Activated naive CD8-positive, alpha-beta T cell treated with anti-CD3 and anti-CD28 coated beads for 36 hours (primary cell): Measurements from ENCODE around the gene STX1B. TPM values are rescaled to one million over a fixed set of nuclear protein-coding genes. Genes with fewer than 3 reads are reported as not detected.

Experiments
- DNase-seq: peaks from one replicate; pipeline ENCODE4 v3.0.0; 2021
- H3K27ac Mint-ChIP-seq: one replicate; pipeline ENCODE4 v1.8.0; 2022; ENCODE audit warnings: mild to moderate bottlenecking, moderate library complexity, mixed read lengths
- H3K27me3 Mint-ChIP-seq: one replicate; pipeline ENCODE4 v1.8.0; 2022; ENCODE audit warnings: mild to moderate bottlenecking, mixed read lengths
- H3K36me3 Mint-ChIP-seq: one replicate; pipeline ENCODE4 v1.8.0; 2021; ENCODE audit warnings: mild to moderate bottlenecking, mixed read lengths
- H3K4me1 Mint-ChIP-seq: one replicate; pipeline ENCODE4 v1.8.0; 2021; ENCODE audit warnings: mixed read lengths
- H3K4me3 Mint-ChIP-seq: one replicate; pipeline ENCODE4 v1.8.0; 2022; ENCODE audit warnings: mild to moderate bottlenecking, moderate library complexity, mixed read lengths
- H3K9me3 Mint-ChIP-seq: one replicate; pipeline ENCODE4 v1.8.0; 2022; ENCODE audit warnings: mixed read lengths
- total RNA-seq, 2 experiments: library from RNA; stranded (reverse); gene quantifications; one replicate each; pipeline ENCODE4 v1.2.3, GENCODE V29; 2021

Gene STX1B
- total RNA-seq, 2 experiments from 2014 or later: 1.3 to 1.6 TPM

- H3K27ac Mint-ChIP-seq: no peak overlapping the region
- H3K9me3 Mint-ChIP-seq: no peaks in the 10 kb centered on the region
- DNase-seq: no peak
- H3K36me3 Mint-ChIP-seq: no peaks in the 10 kb centered on the region
- no peak overlapping the region for H3K4me3 Mint-ChIP-seq
- H3K27me3 Mint-ChIP-seq: no peaks in the 10 kb centered on the region
- peaks cover 9% of the 10 kb centered on the region for H3K4me1 Mint-ChIP-seq
These were observed 17.3 kb downstream of the STX1B start for GRCh38 chr16:30992931-30993816.

GRCh38 chr16:30992276-30992780 lies 18.1 kb downstream of the STX1B start:
- H3K4me3 Mint-ChIP-seq: no peak overlapping the region
- no peaks in the 10 kb centered on the region for H3K36me3 Mint-ChIP-seq
- no peak overlapping the region for H3K27ac Mint-ChIP-seq
- H3K27me3 Mint-ChIP-seq: no peaks in the 10 kb centered on the region
- H3K9me3 Mint-ChIP-seq: no peaks in the 10 kb centered on the region
- DNase-seq: no peak
- H3K4me1 Mint-ChIP-seq: peaks cover 9% of the 10 kb centered on the region

GRCh38 chr16:30991052-30991451 lies 19.4 kb downstream of the STX1B start:
- Mint-ChIP-seq H3K9me3 (no peaks in the 10 kb centered on the region), H3K27ac (no peak overlapping the region), H3K36me3 (no peaks in the 10 kb centered on the region), H3K27me3 (no peaks in the 10 kb centered on the region), H3K4me1 (peaks cover 4% of the 10 kb centered on the region), H3K4me3 (no peak overlapping the region)
- no peak for DNase-seq

GRCh38 chr16:30990105-30990504 lies 20.3 kb downstream of the STX1B start:
- no peak overlapping the region for H3K27ac Mint-ChIP-seq
- H3K9me3 Mint-ChIP-seq: no peaks in the 10 kb centered on the region
- no peak overlapping the region for H3K4me3 Mint-ChIP-seq
- H3K27me3 Mint-ChIP-seq: no peaks in the 10 kb centered on the region
- H3K4me1 Mint-ChIP-seq: peaks cover 3% of the 10 kb centered on the region
- H3K36me3 Mint-ChIP-seq: no peaks in the 10 kb centered on the region
- no peak for DNase-seq

- no peak for DNase-seq
- Mint-ChIP-seq H3K4me3 (no peak overlapping the region), H3K36me3 (no peaks in the 10 kb centered on the region), H3K4me1 (peaks cover under 1% of the 10 kb centered on the region), H3K27ac (no peak overlapping the region), H3K9me3 (no peaks in the 10 kb centered on the region), H3K27me3 (no peaks in the 10 kb centered on the region)
These were observed 20.9 kb downstream of the STX1B start for GRCh38 chr16:30989469-30990047.

- DNase-seq: no peak
- Mint-ChIP-seq H3K4me3 (no peak overlapping the region), H3K36me3 (peaks cover 1% of the 10 kb centered on the region), H3K9me3 (no peaks in the 10 kb centered on the region), H3K27ac (no peak overlapping the region), H3K27me3 (no peaks in the 10 kb centered on the region), H3K4me1 (no peaks in the 10 kb centered on the region)
These were observed 22.8 kb downstream of the STX1B start for GRCh38 chr16:30987581-30988190.

- no peaks in the 10 kb centered on the region for H3K4me1 Mint-ChIP-seq
- H3K36me3 Mint-ChIP-seq: peaks cover 3% of the 10 kb centered on the region
- DNase-seq: no peak
- H3K9me3 Mint-ChIP-seq: no peaks in the 10 kb centered on the region
- H3K4me3 Mint-ChIP-seq: no peak overlapping the region
- no peaks in the 10 kb centered on the region for H3K27me3 Mint-ChIP-seq
- no peak overlapping the region for H3K27ac Mint-ChIP-seq
These were observed 24.1 kb downstream of the STX1B start for GRCh38 chr16:30986129-30986991.

GRCh38 chr16:30985401-30986128 lies 24.9 kb downstream of the STX1B start:
- no peaks in the 10 kb centered on the region for H3K4me1 Mint-ChIP-seq
- H3K9me3 Mint-ChIP-seq: no peaks in the 10 kb centered on the region
- no peak for DNase-seq
- H3K27ac Mint-ChIP-seq: no peak overlapping the region
- no peaks in the 10 kb centered on the region for H3K27me3 Mint-ChIP-seq
- H3K4me3 Mint-ChIP-seq: no peak overlapping the region
- peaks cover 5% of the 10 kb centered on the region for H3K36me3 Mint-ChIP-seq

- DNase-seq: peak; percentile 79
- Mint-ChIP-seq H3K4me1 (no peaks in the 10 kb centered on the region), H3K27ac (no peak within 1 kb of the TSS)
These were observed 25.6 kb downstream of the STX1B start, which contains the start of gene HSD3B7 for GRCh38 chr16:30984669-30985400. HSD3B7 (plus strand) TSS chr16:30985207; CDS start chr16:30985659, 452 bp downstream.

GRCh38 chr16:30983898-30984610 lies 26.4 kb downstream of the STX1B start:
- Mint-ChIP-seq H3K27ac (no peak overlapping the region), H3K27me3 (no peaks in the 10 kb centered on the region), H3K9me3 (no peaks in the 10 kb centered on the region), H3K4me3 (no peak overlapping the region), H3K36me3 (peaks cover 8% of the 10 kb centered on the region), H3K4me1 (no peaks in the 10 kb centered on the region)
- no peak for DNase-seq

More at GRCh38 chr16:30984669-30985400, 25.6 kb downstream of the STX1B start, which contains the start of gene HSD3B7:
- Mint-ChIP-seq H3K9me3 (no peaks in the 10 kb centered on the region), H3K36me3 (peaks cover 8% of the 10 kb centered on the region), H3K27me3 (no peaks in the 10 kb centered on the region), H3K4me3 (no peak within 1 kb of the TSS)

- Mint-ChIP-seq H3K4me3 (no peak overlapping the region), H3K4me1 (no peaks in the 10 kb centered on the region)
These were observed 27.0 kb downstream of the STX1B start for GRCh38 chr16:30983289-30983889.

GRCh38 chr16:30982548-30983288 lies 27.7 kb downstream of the STX1B start:
- Mint-ChIP-seq H3K9me3 (no peaks in the 10 kb centered on the region), H3K4me3 (no peak overlapping the region), H3K4me1 (no peaks in the 10 kb centered on the region), H3K27me3 (no peaks in the 10 kb centered on the region), H3K36me3 (peaks cover 11% of the 10 kb centered on the region), H3K27ac (no peak overlapping the region)
- no peak for DNase-seq

More at GRCh38 chr16:30983289-30983889, 27.0 kb downstream of the STX1B start:
- Mint-ChIP-seq H3K27me3 (no peaks in the 10 kb centered on the region), H3K36me3 (peaks cover 11% of the 10 kb centered on the region), H3K27ac (no peak overlapping the region), H3K9me3 (no peaks in the 10 kb centered on the region)
- DNase-seq: no peak
